ENCODE results near the gene C20orf144. TPM values are rescaled to one million over a fixed set of nuclear protein-coding genes. Genes with fewer than 3 reads are reported as not detected.

C20orf144 gene
- total RNA-seq (2021; ENCODE audit: unreplicated experiment) (not detected), Bru-seq, nascent RNA (percentile 13 among the genes with signal in this experiment), BruChase-seq, experiment 1, labeled RNA remaining after a 2-hour chase (percentile 7 among the genes with signal in this experiment), BruChase-seq, experiment 2, labeled RNA remaining after a 6-hour chase (not detected)
- polyA plus RNA-seq (2012; ENCODE audit: insufficient read length) = 0.46 TPM
- long read RNA-seq = 0 reads

GRCh38 chr20:33662172-33662571 is at the start of gene C20orf144:
Gene C20orf144, plus strand, starts transcription at chr20:33662327. Its CDS starts 19 bp downstream, at chr20:33662346.
- in situ Hi-C loops (cut with HindIII; ENCODE audit: low pct_unique_long_range_greater_than_20kb, low sequenced_read_pairs) = no loop called here
- Histone ChIP-seq H3K4me3 (ENCODE audit: low read depth in 2 of 2, low read length in 2 of 2) (peak within 1 kb of the TSS; percentile 67 to 78), H3K27me3 (ENCODE audit: control insufficient read depth, insufficient read depth, low read length) (no peaks in the 10 kb centered on the region), H3K27ac (ENCODE audit: low read length) (peak within 1 kb of the TSS; percentile 92), H3K36me3 (ENCODE audit: control insufficient read depth, insufficient read depth, low read length) (no peaks in the 10 kb centered on the region), H3K9me3 (ENCODE audit: control insufficient read depth, insufficient read depth, low read depth, low read length) (no peaks in the 10 kb centered on the region), H3K4me1 (ENCODE audit: control insufficient read depth, insufficient read depth, low read length) (peaks cover 14% of the 10 kb centered on the region)
- POLR2A ChIA-PET = no interaction called here
- TF ChIP-seq SIN3A (IDR thresholded peaks at IDR 0.05; ENCODE audit: borderline replicate concordance, insufficient read depth, low read depth, low read length) (no peak), POLR2AphosphoS5 (IDR thresholded peaks at IDR 0.05; ENCODE audit: low read depth, low read length) (no peak), REST (IDR thresholded peaks at IDR 0.05; ENCODE audit: insufficient read depth in 1 of 2, low read depth in 2 of 2, low read length in 1 of 2) (no peak), CTCF (IDR thresholded peaks at IDR 0.05) (no peak), TCF7L2 (IDR thresholded peaks at IDR 0.05; ENCODE audit: low read depth, low read length) (no peak)
- intact Hi-C loops (cut with micrococcal nuclease; ENCODE audit: unreplicated experiment) = no loop called here
- no TSS peak for BruUV-seq (replicated peaks)
- CTCF ChIA-PET = no interaction called here
- ATAC-seq = no peak
- DNase-seq (ENCODE audit: low read depth, low spot score) = no peak

GRCh38 chr20:33621717-33622400 is 40.3 kb upstream of the C20orf144 start:
- CTCF ChIA-PET = no interaction called here
- in situ Hi-C loops (cut with HindIII; ENCODE audit: low pct_unique_long_range_greater_than_20kb, low sequenced_read_pairs) = no loop called here

More at GRCh38 chr20:33621717-33622400, 40.3 kb upstream of the C20orf144 start:
- no peak overlapping the region for H3K27ac ChIP-seq (ENCODE audit: low read length)
- POLR2A ChIA-PET = no interaction called here
- ATAC-seq (no peak), DNase-seq (ENCODE audit: low read depth, low spot score) (no peak)
- H3K36me3 ChIP-seq (ENCODE audit: control insufficient read depth, insufficient read depth, low read length) = no peaks in the 10 kb centered on the region
- no peaks in the 10 kb centered on the region for H3K27me3 ChIP-seq (ENCODE audit: control insufficient read depth, insufficient read depth, low read length)
- H3K4me3 ChIP-seq (ENCODE audit: low read depth in 2 of 2, low read length in 2 of 2) = no peak overlapping the region
- no peaks in the 10 kb centered on the region for H3K9me3 ChIP-seq (ENCODE audit: control insufficient read depth, insufficient read depth, low read depth, low read length)
- no peak for TF ChIP-seq REST (IDR thresholded peaks at IDR 0.05; ENCODE audit: insufficient read depth in 1 of 2, low read depth in 2 of 2, low read length in 1 of 2)
- no peak for TF ChIP-seq CTCF (IDR thresholded peaks at IDR 0.05)
- TF ChIP-seq POLR2AphosphoS5 (IDR thresholded peaks at IDR 0.05; ENCODE audit: low read depth, low read length) = no peak
- TF ChIP-seq TCF7L2 (IDR thresholded peaks at IDR 0.05; ENCODE audit: low read depth, low read length) = no peak
- TF ChIP-seq SIN3A (IDR thresholded peaks at IDR 0.05; ENCODE audit: borderline replicate concordance, insufficient read depth, low read depth, low read length) = no peak
- H3K4me1 ChIP-seq (ENCODE audit: control insufficient read depth, insufficient read depth, low read length) = no peaks in the 10 kb centered on the region
- no TSS peak for BruUV-seq (replicated peaks)
- intact Hi-C loops (cut with micrococcal nuclease; ENCODE audit: unreplicated experiment) = no loop called here
